ENCODE measurements around the gene ADAMTS14.
"Not testable (repeated sequence)": the region's sequence is repeated elsewhere in the genome, so short reads cannot be mapped to it uniquely, and the experiment has no call there.

The ADAMTS14 gene, protein sequence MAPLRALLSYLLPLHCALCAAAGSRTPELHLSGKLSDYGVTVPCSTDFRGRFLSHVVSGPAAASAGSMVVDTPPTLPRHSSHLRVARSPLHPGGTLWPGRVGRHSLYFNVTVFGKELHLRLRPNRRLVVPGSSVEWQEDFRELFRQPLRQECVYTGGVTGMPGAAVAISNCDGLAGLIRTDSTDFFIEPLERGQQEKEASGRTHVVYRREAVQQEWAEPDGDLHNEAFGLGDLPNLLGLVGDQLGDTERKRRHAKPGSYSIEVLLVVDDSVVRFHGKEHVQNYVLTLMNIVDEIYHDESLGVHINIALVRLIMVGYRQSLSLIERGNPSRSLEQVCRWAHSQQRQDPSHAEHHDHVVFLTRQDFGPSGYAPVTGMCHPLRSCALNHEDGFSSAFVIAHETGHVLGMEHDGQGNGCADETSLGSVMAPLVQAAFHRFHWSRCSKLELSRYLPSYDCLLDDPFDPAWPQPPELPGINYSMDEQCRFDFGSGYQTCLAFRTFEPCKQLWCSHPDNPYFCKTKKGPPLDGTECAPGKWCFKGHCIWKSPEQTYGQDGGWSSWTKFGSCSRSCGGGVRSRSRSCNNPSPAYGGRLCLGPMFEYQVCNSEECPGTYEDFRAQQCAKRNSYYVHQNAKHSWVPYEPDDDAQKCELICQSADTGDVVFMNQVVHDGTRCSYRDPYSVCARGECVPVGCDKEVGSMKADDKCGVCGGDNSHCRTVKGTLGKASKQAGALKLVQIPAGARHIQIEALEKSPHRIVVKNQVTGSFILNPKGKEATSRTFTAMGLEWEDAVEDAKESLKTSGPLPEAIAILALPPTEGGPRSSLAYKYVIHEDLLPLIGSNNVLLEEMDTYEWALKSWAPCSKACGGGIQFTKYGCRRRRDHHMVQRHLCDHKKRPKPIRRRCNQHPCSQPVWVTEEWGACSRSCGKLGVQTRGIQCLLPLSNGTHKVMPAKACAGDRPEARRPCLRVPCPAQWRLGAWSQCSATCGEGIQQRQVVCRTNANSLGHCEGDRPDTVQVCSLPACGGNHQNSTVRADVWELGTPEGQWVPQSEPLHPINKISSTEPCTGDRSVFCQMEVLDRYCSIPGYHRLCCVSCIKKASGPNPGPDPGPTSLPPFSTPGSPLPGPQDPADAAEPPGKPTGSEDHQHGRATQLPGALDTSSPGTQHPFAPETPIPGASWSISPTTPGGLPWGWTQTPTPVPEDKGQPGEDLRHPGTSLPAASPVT

DNA sequence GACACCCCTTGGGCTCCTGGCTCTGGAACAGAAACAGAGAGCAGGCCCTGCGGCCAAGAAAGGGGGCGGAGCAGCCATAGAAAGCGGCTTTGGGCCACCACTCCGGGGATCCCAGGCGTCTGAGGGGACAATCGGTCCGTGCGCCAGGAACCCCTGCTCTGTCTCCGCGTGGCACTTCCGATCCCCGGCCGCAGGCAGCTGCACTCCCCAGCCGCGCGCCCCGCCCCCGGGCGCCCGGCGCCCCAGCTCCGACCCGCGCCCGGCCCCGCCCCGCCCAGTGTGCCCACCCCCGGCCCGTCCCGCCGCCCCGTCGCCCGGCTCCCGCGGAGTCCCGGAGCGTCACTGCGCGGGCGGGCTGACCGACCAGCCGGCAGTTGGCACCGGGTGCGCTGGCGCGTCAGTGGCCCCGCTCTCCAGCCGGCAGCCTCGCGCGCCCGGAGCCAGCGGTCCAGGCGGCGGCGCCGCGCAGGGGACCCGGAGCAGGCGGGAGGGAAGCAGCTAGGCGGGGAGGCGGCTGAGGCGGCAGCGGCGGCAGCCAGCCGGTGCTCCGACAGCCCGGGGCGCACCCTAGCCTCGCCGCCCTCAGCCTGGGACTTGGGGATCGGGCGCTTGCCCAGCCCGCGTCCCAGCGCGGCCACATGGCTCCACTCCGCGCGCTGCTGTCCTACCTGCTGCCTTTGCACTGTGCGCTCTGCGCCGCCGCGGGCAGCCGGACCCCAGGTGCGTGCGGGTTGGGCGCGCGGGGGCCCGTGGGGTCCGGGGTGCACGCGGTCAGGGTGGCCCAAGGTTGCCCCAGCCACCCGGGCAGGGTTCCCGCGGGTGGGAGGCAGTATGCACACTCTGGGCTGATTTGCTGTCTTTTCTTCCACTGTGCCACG is at the start of gene ADAMTS14:
Gene ADAMTS14, plus strand, starts transcription at position 342 of the 878 bp plus-strand sequence. Its CDS starts 297 bp downstream, at position 639.
- DNase-seq (ENCODE audit: low read depth): no peak

DNA sequence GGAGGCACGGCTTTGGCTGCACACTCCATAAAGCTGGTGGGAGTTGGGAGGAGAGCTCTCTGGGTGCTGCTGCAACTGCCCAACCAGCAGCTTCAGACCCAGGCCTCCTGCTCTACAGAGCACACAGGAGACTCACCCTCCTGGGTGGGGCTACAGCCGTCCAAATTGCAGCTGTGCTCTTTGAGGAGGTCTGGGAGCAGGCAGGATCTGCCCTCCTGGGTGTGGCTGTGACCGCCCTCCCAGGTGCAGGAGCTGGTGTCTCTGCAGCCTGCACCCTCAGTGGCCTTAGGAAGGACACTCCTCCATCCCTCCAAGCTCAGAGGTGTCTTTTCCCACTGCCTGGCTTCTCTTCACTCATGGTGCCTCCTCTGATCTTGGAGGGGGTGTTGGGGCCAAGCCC is 49.8 kb upstream of the ADAMTS14 start:
- no peak for DNase-seq (ENCODE audit: low read depth)

GRCh38 chr10:70622981-70623844 is 49.1 kb upstream of the ADAMTS14 start:
- no peak for DNase-seq (ENCODE audit: low read depth)

DNA sequence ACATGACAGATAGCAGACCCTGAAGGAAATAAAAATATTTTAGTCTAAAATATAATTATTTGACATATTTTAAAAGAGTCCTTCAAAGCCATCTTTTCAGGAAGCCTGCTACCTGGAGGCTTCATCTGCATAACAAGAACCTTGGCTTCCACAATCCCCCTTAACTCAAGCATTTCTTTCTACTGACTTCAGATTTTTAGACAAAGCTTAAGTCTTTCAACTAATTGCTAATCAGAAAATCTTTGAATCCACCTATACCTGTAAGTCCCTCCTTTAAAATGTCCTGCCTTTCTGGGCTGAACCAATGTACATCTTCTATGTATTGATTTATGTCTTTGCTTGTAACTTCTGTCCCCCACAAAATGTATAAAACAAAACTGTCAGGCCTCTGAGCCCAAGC is 46.2 kb upstream of the ADAMTS14 start:
- DNase-seq (ENCODE audit: low read depth): no peak

DNA sequence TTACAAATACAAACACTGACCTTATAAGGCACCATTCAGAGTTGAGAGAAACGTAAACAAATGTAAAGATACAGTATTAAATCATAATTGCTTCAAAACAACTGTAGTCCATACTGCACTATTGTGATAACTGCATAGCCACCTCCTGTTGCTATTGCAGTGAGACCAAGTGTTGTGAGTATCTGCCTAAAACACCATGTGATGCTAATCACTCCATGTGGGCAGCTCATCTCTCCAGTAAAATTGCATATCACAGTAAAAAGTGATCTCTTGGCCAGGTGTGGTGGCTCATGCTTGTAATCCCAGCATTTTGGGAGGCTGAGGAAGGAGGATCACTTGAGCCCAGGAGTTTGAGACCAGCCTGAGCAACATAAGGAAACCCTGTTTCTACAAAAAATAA is 43.0 kb upstream of the ADAMTS14 start:
- DNase-seq (ENCODE audit: low read depth): no peak

DNA sequence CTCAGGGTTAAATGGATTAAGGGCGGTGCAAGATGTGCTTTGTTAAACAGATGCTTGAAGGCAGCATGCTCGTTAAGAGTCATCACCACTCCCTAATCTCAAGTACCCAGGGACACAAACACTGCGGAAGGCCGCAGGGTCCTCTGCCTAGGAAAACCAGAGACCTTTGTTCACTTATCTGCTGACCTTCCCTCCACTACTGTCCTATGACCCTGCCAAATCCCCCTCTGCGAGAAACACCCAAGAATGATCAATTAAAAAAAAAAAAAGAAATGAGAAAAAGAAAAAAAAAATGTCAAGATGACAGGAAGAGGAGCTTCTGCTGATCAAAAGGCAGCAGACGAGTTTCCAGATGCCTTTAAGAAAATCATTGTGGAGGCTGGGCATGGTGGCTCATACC is 40.6 kb upstream of the ADAMTS14 start:
- DNase-seq (ENCODE audit: low read depth): not testable (repeated sequence)

DNA sequence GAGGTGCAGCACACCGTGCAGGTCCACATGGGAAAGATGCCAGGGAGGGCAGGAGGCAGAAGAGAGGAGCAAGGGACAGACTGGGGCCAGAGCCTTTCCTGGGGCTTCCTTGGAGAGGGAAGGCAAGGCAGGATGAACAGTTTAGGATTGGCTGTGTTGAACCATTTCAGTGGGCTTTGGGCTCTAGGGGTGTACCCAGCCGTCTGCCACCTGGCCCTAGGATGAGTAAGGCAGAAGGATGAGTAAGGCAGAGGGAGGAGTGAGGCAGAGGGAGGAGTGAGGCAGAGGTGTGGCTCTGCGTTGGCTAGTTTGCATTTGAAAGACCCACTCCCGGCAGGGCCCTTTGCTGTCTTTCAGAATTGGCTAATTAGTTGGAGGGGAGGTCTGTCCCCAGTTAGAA is 38.3 kb upstream of the ADAMTS14 start:
- DNase-seq (ENCODE audit: low read depth): no peak

GRCh38 chr10:70634515-70634914 is 37.8 kb upstream of the ADAMTS14 start:
- DNase-seq (ENCODE audit: low read depth): not testable (repeated sequence)

- DNase-seq (ENCODE audit: low read depth): not testable (repeated sequence)
Measured at GRCh38 chr10:70639640-70640383, 32.5 kb upstream of the ADAMTS14 start.

- DNase-seq (ENCODE audit: low read depth): not testable (repeated sequence)
Measured at GRCh38 chr10:70643272-70643671, 29.0 kb upstream of the ADAMTS14 start.

DNA sequence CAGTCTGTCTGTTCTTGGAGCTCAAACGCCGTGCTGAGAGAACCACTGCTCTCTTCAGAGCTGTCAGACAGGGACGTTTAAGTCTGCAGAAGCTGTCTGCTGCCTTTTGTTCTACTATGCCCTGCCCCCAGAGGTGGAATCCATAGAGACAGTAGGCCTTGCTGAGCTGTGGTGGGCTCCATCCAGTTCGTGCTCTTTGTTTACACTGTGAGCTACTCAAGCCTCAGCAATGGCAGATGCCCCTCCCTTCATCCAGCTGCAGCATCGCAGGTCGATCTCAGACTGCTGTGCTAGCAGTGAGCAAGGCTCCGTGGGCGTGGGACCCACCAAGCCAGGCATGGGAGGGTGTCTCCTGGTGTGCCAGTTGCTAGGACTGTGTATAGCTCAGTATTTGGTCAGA is 27.3 kb upstream of the ADAMTS14 start:
- not testable (repeated sequence) for DNase-seq (ENCODE audit: low read depth)

DNA sequence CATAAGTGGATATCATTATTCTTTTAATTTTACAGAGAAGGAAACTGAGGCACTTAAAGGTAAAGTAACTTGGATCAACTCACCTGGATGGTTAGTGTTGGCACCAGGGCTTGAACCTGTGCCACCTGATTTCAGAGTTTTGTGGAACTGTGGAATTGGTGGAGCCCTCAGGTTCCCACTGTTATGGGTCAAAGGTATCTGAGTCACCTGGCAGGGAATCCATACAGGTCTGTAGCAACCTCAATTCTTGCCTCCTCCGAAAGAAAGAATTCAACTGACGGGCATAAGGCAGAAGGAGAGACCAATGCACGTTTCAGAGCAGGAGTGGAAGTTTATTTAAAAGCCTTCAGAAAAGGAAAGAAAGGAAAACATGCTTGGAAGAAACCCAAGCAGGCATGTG is 25.2 kb upstream of the ADAMTS14 start:
- DNase-seq (ENCODE audit: low read depth): no peak

DNA sequence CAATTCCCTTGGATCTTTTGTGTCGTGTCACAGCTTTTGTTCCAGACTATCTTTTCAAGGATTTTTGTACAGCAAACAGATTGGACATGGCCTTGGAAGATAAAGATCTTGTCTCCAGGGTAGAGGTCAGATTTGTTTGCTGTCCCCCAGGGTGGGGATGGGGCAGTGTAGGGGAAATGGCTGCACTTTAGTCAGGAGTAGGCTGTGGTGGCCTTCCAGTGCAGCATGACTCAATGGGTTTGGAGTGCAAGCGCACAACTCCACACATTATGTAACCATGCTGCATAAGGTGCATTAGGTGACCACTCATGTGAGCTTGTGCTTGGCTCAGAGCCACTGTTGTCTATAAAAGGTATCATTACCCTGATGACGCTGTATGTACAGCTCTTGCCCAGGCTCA is 23.9 kb upstream of the ADAMTS14 start:
- no peak for DNase-seq (ENCODE audit: low read depth)

GRCh38 chr10:70649526-70649925 is 22.8 kb upstream of the ADAMTS14 start:
- no peak for DNase-seq (ENCODE audit: low read depth)

DNA sequence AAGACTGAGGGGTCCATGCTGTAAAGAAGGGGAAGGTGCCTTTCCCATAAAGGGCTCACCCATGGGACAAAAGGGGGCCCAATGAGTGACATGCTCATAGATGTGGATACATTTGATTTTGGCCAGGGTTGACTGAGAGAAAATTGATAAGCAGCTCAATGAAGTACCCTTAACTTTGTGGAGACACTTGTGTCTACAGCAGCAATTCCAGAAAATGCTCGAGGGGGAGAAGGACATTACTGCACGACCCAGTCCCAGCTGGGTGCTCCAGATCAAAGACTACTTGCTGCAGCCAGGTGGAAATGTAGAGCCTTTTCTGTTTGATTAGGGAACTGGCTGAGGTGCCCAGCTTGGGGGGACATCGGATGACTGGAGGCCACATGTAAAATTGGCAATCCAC is 22.2 kb upstream of the ADAMTS14 start:
- no peak for DNase-seq (ENCODE audit: low read depth)

GRCh38 chr10:70650718-70651117 is 21.6 kb upstream of the ADAMTS14 start:
- no peak for DNase-seq (ENCODE audit: low read depth)

GRCh38 chr10:70651661-70652060 is 20.6 kb upstream of the ADAMTS14 start:
- no peak for DNase-seq (ENCODE audit: low read depth)

- no peak for DNase-seq (ENCODE audit: low read depth)
Measured at GRCh38 chr10:70652761-70653657, 19.3 kb upstream of the ADAMTS14 start.

DNA sequence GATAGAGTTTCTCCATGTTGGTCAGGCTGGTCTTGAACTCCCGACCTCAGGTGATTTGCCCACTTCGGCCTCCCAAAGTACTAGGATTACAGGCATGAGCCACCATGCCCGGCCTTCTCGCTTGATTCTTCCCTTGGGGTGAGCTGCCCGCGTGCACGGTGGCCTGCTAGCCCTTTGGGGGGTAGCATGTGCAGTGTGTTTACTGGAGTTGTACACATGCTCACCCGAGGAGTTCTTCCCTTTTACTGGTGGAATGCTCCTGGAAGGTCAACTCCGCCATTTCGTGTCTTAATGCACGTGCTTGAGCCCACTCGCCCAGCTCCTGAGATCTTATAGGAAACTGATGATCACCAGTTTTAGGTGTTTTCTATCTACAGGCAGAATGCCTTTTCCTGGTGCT is 17.0 kb upstream of the ADAMTS14 start:
- DNase-seq (ENCODE audit: low read depth): no peak

Data from activated T-cell treated with anti-CD3 and anti-CD28 coated beads for 24 hours (primary cell).